HepG2 (cell line): ENCODE measurements around the gene GUCA2B. TPM values are rescaled to one million over a fixed set of nuclear protein-coding genes. Genes with fewer than 3 reads are reported as not detected.

Experiments used
- ATAC-seq: fragments of 200-7000 bp; cut with Tn5 transposase; 3 replicates; pipeline ENCODE4 v1.9.1; 2020; ENCODE audit warnings: mild to moderate bottlenecking, moderate library complexity
- BruUV-seq: library from RNA; stranded (reverse); fragments of 400-500 nt; replicated peaks from 2 replicates; lab custom pipeline; 2021; lab: Mats Ljungman, UMichigan
- CTCF ChIA-PET: fragments of 300-600 bp; formaldehyde crosslinking; extraction: SDS; loops from one replicate; lab custom pipeline; 2021; ENCODE audit warnings: low total read pairs, inconsistent platforms, low intra/inter-chr PET ratio; lab: Yijun Ruan, JAX
- POLR2A ChIA-PET: fragments of 350-600 bp; sonication (Branson Sonifier 250); formaldehyde crosslinking; loops from one replicate; lab custom pipeline; 2020; ENCODE audit warnings: antibody characterized with exemption, inconsistent platforms; lab: Yijun Ruan, JAX
- DNase-seq: peaks from one replicate; pipeline ENCODE4 v3.0.0-alpha.2; 2015; ENCODE audit warnings: low spot score
- FAIRE-seq: peaks from 3 replicates; lab custom pipeline; 2011; peaks lifted over from hg19 to GRCh38; lab: Jason Lieb, UNC
- H2AFZ ChIP-seq: one replicate; pipeline ENCODE4 v1.6.1; 2011; ENCODE audit warnings: low read length, inconsistent platforms
- H3K27ac ChIP-seq: fragments of 300-600 bp; 3 replicates; pipeline ENCODE4 v1.8.0; 2011; ENCODE audit warnings: mixed run types, mild to moderate bottlenecking, mixed read lengths, low read length, inconsistent platforms; ENCODE audit not compliant: insufficient read depth; ENCODE audit errors: extremely low read length
- H3K27me3 ChIP-seq, 2 experiments: fragments of 200-600 bp in 1 of 2; 2 replicates in 1 of 2; 3 replicates in 1 of 2; pipeline versions ENCODE4 v1.6.0 to v1.8.0; 2011; ENCODE audit warnings: low read length in 2 of 2, mild to moderate bottlenecking in 2 of 2, moderate library complexity in 2 of 2, inconsistent platforms in 1 of 2; ENCODE audit not compliant: insufficient read depth in 2 of 2, control insufficient read depth in 1 of 2
- H3K36me3 ChIP-seq, 2 experiments: fragments of 200-600 bp in 1 of 2; replicated peaks in 1 of 2; 2 replicates in 1 of 2; 3 replicates in 1 of 2; pipeline versions ENCODE4 v1.5.1 to v1.8.0; 2011; ENCODE audit warnings: low read length in 2 of 2, inconsistent platforms in 1 of 2; ENCODE audit not compliant: insufficient read depth in 2 of 2, control insufficient read depth in 1 of 2
- H3K4me1 ChIP-seq: 2 replicates; pipeline ENCODE4 v1.5.1; 2012; ENCODE audit warnings: low read length, inconsistent platforms; ENCODE audit not compliant: insufficient read depth
- H3K4me2 ChIP-seq: 2 replicates; pipeline ENCODE4 v1.6.0; 2011; ENCODE audit warnings: low read depth, low read length, inconsistent platforms
- H3K4me3 ChIP-seq, 3 experiments: fragments of 200-600 bp in 1 of 3; sonication (generic), shearing (Covaris generic) in 1 of 3; replicated peaks in 1 of 3; 2 replicates each; pipeline ENCODE4 v1.5.1; 2011 to 2016; ENCODE audit warnings: low read length in 3 of 3, inconsistent platforms in 2 of 3, low read depth in 2 of 3, mild to moderate bottlenecking in 2 of 3, control low read depth in 1 of 3, mixed read lengths in 1 of 3; ENCODE audit not compliant: insufficient read depth in 1 of 3
- H3K79me2 ChIP-seq: one replicate; pipeline ENCODE4 v1.6.1; 2011; ENCODE audit warnings: low read length, inconsistent platforms; ENCODE audit not compliant: insufficient read depth
- H3K9ac ChIP-seq: 2 replicates; pipeline ENCODE4 v1.6.0; 2011; ENCODE audit warnings: mild to moderate bottlenecking, low read depth, low read length, inconsistent platforms; ENCODE audit not compliant: insufficient read depth
- H3K9me3 ChIP-seq: 2 replicates; pipeline ENCODE4 v1.5.1; 2012; ENCODE audit warnings: mild to moderate bottlenecking, low read length
- H4K20me1 ChIP-seq: 2 replicates; pipeline ENCODE4 v1.6.0; 2011; ENCODE audit warnings: inconsistent platforms, mild to moderate bottlenecking, low read length, moderate library complexity; ENCODE audit not compliant: insufficient read depth
- ATM ChIP-seq: fragments of 450-650 bp; IDR thresholded peaks from 2 replicates; pipeline ENCODE4 v1.7.1; 2017; ENCODE audit warnings: mild to moderate bottlenecking, borderline replicate concordance
- GRHL1 ChIP-seq: sonication (generic); formaldehyde crosslinking; conservative IDR thresholded peaks from 2 replicates; pipeline ENCODE4 v1.8.0; 2022; ENCODE audit warnings: missing genetic modification reagents
- IKZF5 ChIP-seq: IDR thresholded peaks from 2 replicates; pipeline ENCODE4 v1.6.1; 2018; ENCODE audit warnings: missing genetic modification reagents, mild to moderate bottlenecking, missing compliant biosample characterization
- NFKBIZ ChIP-seq: IDR thresholded peaks from 2 replicates; pipeline ENCODE4 v1.6.1; 2018; ENCODE audit warnings: missing genetic modification reagents, missing compliant biosample characterization
- PBX2 ChIP-seq: IDR thresholded peaks from 2 replicates; pipeline ENCODE4 v1.6.1; 2016; ENCODE audit warnings: control low read depth
- SKIL ChIP-seq: sonication (generic); formaldehyde crosslinking; IDR thresholded peaks from 2 replicates; pipeline ENCODE4 v1.8.0; 2022; ENCODE audit warnings: missing genetic modification reagents, mild to moderate bottlenecking, moderate library complexity, borderline replicate concordance
- SPEN ChIP-seq: sonication (generic); formaldehyde crosslinking; IDR thresholded peaks from 2 replicates; pipeline ENCODE4 v1.5.1; 2020; ENCODE audit warnings: low read depth, mild to moderate bottlenecking, missing genetic modification reagents
- ZFYVE20 ChIP-seq: sonication (generic); formaldehyde crosslinking; IDR thresholded peaks from 2 replicates; pipeline ENCODE4 v1.8.0; 2023; ENCODE audit warnings: low read depth, mild to moderate bottlenecking, moderate library complexity, missing genetic modification reagents, borderline replicate concordance
- ZNF33A ChIP-seq: sonication (generic); formaldehyde crosslinking; IDR thresholded peaks from 2 replicates; pipeline ENCODE4 v1.5.1; 2020; ENCODE audit warnings: missing genetic modification reagents, mild to moderate bottlenecking, moderate library complexity, borderline replicate concordance
- WGBS: methylation state at CpG from one replicate; pipeline ENCODE4 v1.1.6; 2017; ENCODE audit warnings: low lambda C conversion rate; 5-methylcytosine and 5-hydroxymethylcytosine counted together
- in situ Hi-C: cut with HindIII; loops from 2 replicates; pipeline ENCODE4 v1.10.0; 2017; ENCODE audit warnings: low pct_unique_long_range_greater_than_20kb; ENCODE audit not compliant: extremely low pct_ligation_motif_present
- intact Hi-C: fragments of 100-400 bp; cut with micrococcal nuclease; formaldehyde crosslinking; loops from one replicate; pipeline ENCODE4 v1.10.0; 2022; ENCODE audit not compliant: unreplicated experiment
- polyA plus RNA-seq, 8 experiments: library from polyadenylated mRNA; depleted of rRNA in 3 of 8; stranded (reverse) in 7 of 8; unstranded in 1 of 8; fragments of >200 nt; fragmentation: Illumina TruSeq in 4 of 8; extraction: Trizol in 4 of 8; gene quantifications; 2 replicates each; pipeline versions ENCODE4 v1.2.1 to v1.2.3, GENCODE V29; 2011 to 2016; ENCODE audit warnings: low read depth in 4 of 8, missing spikeins in 1 of 8, mixed read lengths in 1 of 8; ENCODE audit not compliant: insufficient read depth in 1 of 8
- total RNA-seq, 5 experiments: library from RNA; depleted of rRNA; stranded (reverse); fragments of >200 nt; fragmentation: Illumina TruSeq; extraction: Trizol; gene quantifications; 2 replicates each; pipeline ENCODE4 v1.2.3, GENCODE V29; 2016; ENCODE audit warnings: low read depth in 1 of 5
- TF ChIP-seq, protein P1 (sequence below): sonication (generic); formaldehyde crosslinking; IDR thresholded peaks from 2 replicates; pipeline ENCODE4 v1.4.0; 2020; ENCODE audit warnings: mild to moderate bottlenecking, missing genetic modification reagents

The GUCA2B gene
- total and polyA plus RNA-seq, 2 of the 13 experiments (the other 11 are each of a cell fraction or from before 2014, with no cell fraction given): not detected

DNA sequence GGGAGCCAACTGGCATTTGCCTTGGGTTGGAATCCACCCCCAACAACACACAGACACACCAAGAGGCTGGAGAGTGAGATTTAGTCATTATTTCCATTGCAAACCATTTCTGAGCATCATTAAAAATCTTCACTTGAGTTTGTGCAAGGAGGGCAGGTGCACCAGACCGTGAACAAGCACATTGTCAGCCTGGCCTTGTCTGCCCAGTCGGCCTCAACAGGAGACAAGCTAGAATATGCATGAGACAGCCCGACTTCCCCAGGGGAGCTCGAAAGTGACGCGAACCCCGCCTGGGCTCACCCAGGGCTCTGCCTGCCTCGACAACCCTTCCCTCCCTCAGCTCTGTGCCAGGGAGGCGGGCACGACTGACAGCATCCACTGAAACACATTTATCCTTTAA, 15.4 kb upstream of the GUCA2B start:
- Histone ChIP-seq H3K9me3 (no peaks in the 10 kb centered on the region), H3K36me3 (no peaks in the 10 kb centered on the region), H3K4me1 (no peaks in the 10 kb centered on the region), H2AFZ (no peak overlapping the region), H3K9ac (no peak overlapping the region), H3K27me3 (peaks cover 0 to 26% of the 10 kb centered on the region in 2 experiments; a peak in 3 of 5 replicates), H3K79me2 (no peaks in the 10 kb centered on the region), H3K4me3 (no peak overlapping the region), H3K4me2 (no peak overlapping the region), H4K20me1 (no peaks in the 10 kb centered on the region), H3K27ac (no peak overlapping the region)
- TF ChIP-seq SPEN (no peak), PBX2 (CRISPR knock-in tag) (no peak), NFKBIZ (CRISPR knock-in tag) (no peak), GRHL1 (no peak), ZFYVE20 (CRISPR knock-in tag) (no peak)
- ATAC-seq (no peak), FAIRE-seq (no peak), DNase-seq (no peak)
- CTCF ChIA-PET: no interaction called here
- POLR2A ChIA-PET: no interaction called here
- intact Hi-C loops: no loop called here
- 35% methylated on average over 10 of the region's 10 CpGs for WGBS
- in situ Hi-C loops: no loop called here
- no TSS peak for BruUV-seq

DNA sequence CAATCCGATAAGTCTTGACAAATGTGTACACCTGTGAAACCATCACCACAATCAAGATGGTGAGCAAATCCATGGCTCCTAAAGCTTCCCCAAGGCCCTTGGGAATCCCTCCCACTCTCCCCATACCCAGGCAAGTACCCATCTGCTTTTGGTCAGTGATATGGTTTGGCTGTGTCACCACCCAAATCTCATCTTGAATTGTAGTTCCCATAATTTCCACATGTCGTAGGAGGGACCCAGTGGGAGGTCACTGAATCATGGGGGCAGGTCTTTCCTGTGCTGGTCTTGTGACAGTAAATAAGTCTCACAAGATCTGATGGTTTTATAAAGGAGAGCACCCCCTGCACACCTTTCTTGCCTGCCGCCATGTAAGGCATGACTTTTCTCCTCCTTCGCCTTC, 14.6 kb upstream of the GUCA2B start:
- BruUV-seq: no TSS peak
- ChIA-PET POLR2A (no interaction called here), CTCF (no interaction called here)
- no peaks in the 10 kb centered on the region for H3K9me3 ChIP-seq
- H3K27ac ChIP-seq: no peak overlapping the region
- FAIRE-seq (no peak), ATAC-seq (no peak), DNase-seq (no peak)
- no peak overlapping the region for H3K4me2 ChIP-seq
- no peaks in the 10 kb centered on the region for H3K36me3 ChIP-seq
- no peaks in the 10 kb centered on the region for H4K20me1 ChIP-seq
- H3K4me1 ChIP-seq: no peaks in the 10 kb centered on the region
- H2AFZ ChIP-seq: no peak overlapping the region
- H3K27me3 ChIP-seq: peaks cover 0 to 34% of the 10 kb centered on the region in 2 experiments; a peak in 3 of 5 replicates
- H3K79me2 ChIP-seq: no peaks in the 10 kb centered on the region
- no peak overlapping the region for H3K4me3 ChIP-seq
- WGBS: 60% methylated on average over 4 of the region's 4 CpGs
- in situ Hi-C loops: no loop called here
- intact Hi-C loops: no loop called here
- H3K9ac ChIP-seq: no peak overlapping the region
- no peak for TF ChIP-seq ZNF33A (CRISPR knock-in tag)
- no peak for TF ChIP-seq SKIL (CRISPR knock-in tag)
- TF ChIP-seq, protein P1, sequence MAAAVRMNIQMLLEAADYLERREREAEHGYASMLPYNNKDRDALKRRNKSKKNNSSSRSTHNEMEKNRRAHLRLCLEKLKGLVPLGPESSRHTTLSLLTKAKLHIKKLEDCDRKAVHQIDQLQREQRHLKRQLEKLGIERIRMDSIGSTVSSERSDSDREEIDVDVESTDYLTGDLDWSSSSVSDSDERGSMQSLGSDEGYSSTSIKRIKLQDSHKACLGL (CRISPR knock-in tag): no peak
- TF ChIP-seq ATM: no peak
- no peak for TF ChIP-seq IKZF5 (CRISPR knock-in tag)
